Measurements from ENCODE around the gene MLYCD. TPM values are rescaled to one million over a fixed set of nuclear protein-coding genes. Genes with fewer than 3 reads are reported as not detected.

Gene MLYCD
- polyA plus RNA-seq, 1 experiment = 2.6 TPM

- Histone ChIP-seq H3K4me3 (ENCODE audit: low read depth, low read length) (no peak overlapping the region), H3K27me3 (ENCODE audit: control insufficient read depth, insufficient read depth, low read length) (no peaks in the 10 kb centered on the region), H3K36me3 (ENCODE audit: control insufficient read depth, insufficient read depth, low read length) (no peaks in the 10 kb centered on the region)
- TF ChIP-seq CTCF (IDR thresholded peaks at IDR 0.05; ENCODE audit: insufficient read depth, low read depth, low read length) = no peak
- ChIA-PET CTCF (interaction anchor here (0.5 to 4.3 kb wide), 3 partner anchors 9 to 113 kb away, joined by 3 to 27 read pairs (median 3); no protein-coding TSS in a partner anchor), POLR2A (no interaction called here)
- DNase-seq (ENCODE audit: low read depth) = no peak
Observed at GRCh38 chr16:83935005-83935857, 36.3 kb downstream of the MLYCD start.

DNA sequence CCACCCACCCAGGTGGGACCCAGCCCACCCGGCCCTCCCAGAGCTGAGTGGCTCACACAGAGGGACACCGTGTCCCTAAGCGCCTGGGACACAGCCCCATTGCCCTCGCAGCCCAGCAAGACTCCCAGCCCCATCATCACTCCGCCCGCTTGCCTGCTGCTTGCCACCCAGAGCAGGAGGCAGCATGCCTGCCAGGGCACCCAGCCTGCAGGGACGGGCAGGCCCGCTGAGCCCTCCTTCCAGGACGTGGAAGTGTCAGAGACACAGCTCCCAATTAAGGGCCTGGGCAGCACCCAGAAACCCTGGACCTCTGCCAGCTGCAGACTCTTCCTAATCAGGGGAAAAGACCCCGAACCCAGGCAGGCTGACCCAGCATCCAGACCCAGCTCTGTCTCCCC, 36.9 kb downstream of the MLYCD start:
- CTCF ChIA-PET = interaction anchor here (0.5 to 4.3 kb wide), 3 partner anchors 9 to 113 kb away, joined by 3 to 27 read pairs (median 3); no protein-coding TSS in a partner anchor

GRCh38 chr16:83936581-83937165, 37.8 kb downstream of the MLYCD start:
- DNase-seq (ENCODE audit: low read depth) = no peak
- ChIA-PET CTCF (interaction anchor here (1.0 to 4.3 kb wide), 3 partner anchors 10 to 108 kb away, joined by 3 to 27 read pairs (median 3); no protein-coding TSS in a partner anchor), POLR2A (no interaction called here)
- Histone ChIP-seq H3K36me3 (ENCODE audit: control insufficient read depth, insufficient read depth, low read length) (no peaks in the 10 kb centered on the region), H3K27me3 (ENCODE audit: control insufficient read depth, insufficient read depth, low read length) (no peaks in the 10 kb centered on the region), H3K4me3 (ENCODE audit: low read depth, low read length) (no peak overlapping the region)
- no peak for TF ChIP-seq CTCF (IDR thresholded peaks at IDR 0.05; ENCODE audit: insufficient read depth, low read depth, low read length)

More for the DNA sequence above, 36.9 kb downstream of the MLYCD start:
- no peaks in the 10 kb centered on the region for H3K27me3 ChIP-seq (ENCODE audit: control insufficient read depth, insufficient read depth, low read length)
- H3K36me3 ChIP-seq (ENCODE audit: control insufficient read depth, insufficient read depth, low read length) = no peaks in the 10 kb centered on the region
- H3K4me3 ChIP-seq (ENCODE audit: low read depth, low read length) = no peak overlapping the region
- no peak for DNase-seq (ENCODE audit: low read depth)
- POLR2A ChIA-PET = no interaction called here
- no peak for TF ChIP-seq CTCF (IDR thresholded peaks at IDR 0.05; ENCODE audit: insufficient read depth, low read depth, low read length)

- ChIA-PET POLR2A (no interaction called here), CTCF (interaction anchor here (1.0 to 4.3 kb wide), 3 partner anchors 11 to 107 kb away, joined by 3 to 27 read pairs (median 3); no protein-coding TSS in a partner anchor)
- DNase-seq (ENCODE audit: low read depth) = no peak
- TF ChIP-seq CTCF (IDR thresholded peaks at IDR 0.05; ENCODE audit: insufficient read depth, low read depth, low read length) = no peak
- H3K27me3 ChIP-seq (ENCODE audit: control insufficient read depth, insufficient read depth, low read length) = no peaks in the 10 kb centered on the region
- H3K4me3 ChIP-seq (ENCODE audit: low read depth, low read length) = no peak overlapping the region
- no peaks in the 10 kb centered on the region for H3K36me3 ChIP-seq (ENCODE audit: control insufficient read depth, insufficient read depth, low read length)
Observed at GRCh38 chr16:83937267-83937666, 38.4 kb downstream of the MLYCD start.

Data from BJ (cell line).